Neural cell (in vitro differentiated cells): ENCODE measurements around the gene IMMP2L.

Experiments
- EZH2 ChIP-seq: fragments of 200-600, 300-800 bp; shearing (Covaris generic), sonication (generic); IDR thresholded peaks from 2 replicates; pipeline ENCODE4 v1.6.1; 2014; ENCODE audit warnings: antibody characterized with exemption, low read length, borderline replicate concordance, mild to moderate bottlenecking; ENCODE audit not compliant: insufficient read depth, poor library complexity, severe bottlenecking
- RAD21 ChIP-seq: fragments of 450-650 bp; conservative IDR thresholded peaks from 2 replicates; pipeline ENCODE4 v1.6.1; 2014; ENCODE audit warnings: antibody characterized with exemption, mild to moderate bottlenecking, moderate library complexity
- TF ChIP-seq, protein P1 (sequence below): fragments of 450-650 bp; IDR thresholded peaks from 2 replicates; pipeline ENCODE4 v1.5.1; 2014; ENCODE audit warnings: antibody characterized with exemption, mild to moderate bottlenecking, moderate library complexity; ENCODE audit not compliant: poor library complexity, severe bottlenecking

DNA sequence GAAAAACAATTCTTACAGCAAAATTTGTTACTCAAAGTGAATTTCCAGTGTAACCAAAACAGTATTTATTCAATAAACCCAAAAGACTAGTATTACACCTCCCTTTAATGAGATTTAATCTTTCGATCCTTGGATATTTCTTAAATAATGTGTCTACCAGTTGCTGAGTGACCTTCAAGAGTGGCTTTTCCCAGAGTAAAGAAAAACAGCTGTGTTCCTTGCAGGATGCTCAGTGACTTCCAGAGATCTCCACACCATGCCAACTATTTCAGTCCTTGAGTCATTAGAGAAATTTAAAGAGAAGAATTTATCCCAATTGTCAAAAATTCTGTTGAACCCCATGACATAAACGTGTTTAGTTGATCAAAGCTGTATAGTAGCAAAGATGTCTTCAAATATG, 44.0 kb downstream of the IMMP2L start:
- TF ChIP-seq, protein P1, sequence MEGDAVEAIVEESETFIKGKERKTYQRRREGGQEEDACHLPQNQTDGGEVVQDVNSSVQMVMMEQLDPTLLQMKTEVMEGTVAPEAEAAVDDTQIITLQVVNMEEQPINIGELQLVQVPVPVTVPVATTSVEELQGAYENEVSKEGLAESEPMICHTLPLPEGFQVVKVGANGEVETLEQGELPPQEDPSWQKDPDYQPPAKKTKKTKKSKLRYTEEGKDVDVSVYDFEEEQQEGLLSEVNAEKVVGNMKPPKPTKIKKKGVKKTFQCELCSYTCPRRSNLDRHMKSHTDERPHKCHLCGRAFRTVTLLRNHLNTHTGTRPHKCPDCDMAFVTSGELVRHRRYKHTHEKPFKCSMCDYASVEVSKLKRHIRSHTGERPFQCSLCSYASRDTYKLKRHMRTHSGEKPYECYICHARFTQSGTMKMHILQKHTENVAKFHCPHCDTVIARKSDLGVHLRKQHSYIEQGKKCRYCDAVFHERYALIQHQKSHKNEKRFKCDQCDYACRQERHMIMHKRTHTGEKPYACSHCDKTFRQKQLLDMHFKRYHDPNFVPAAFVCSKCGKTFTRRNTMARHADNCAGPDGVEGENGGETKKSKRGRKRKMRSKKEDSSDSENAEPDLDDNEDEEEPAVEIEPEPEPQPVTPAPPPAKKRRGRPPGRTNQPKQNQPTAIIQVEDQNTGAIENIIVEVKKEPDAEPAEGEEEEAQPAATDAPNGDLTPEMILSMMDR, result no peak
- no peak for TF ChIP-seq EZH2
- TF ChIP-seq RAD21, result no peak
